ENCODE measurements around the gene PTPRN2. TPM values are rescaled to one million over a fixed set of nuclear protein-coding genes. Genes with fewer than 3 reads are reported as not detected.

Gene PTPRN2
- polyA plus RNA-seq, 1 experiment, result 0.02 TPM

DNA sequence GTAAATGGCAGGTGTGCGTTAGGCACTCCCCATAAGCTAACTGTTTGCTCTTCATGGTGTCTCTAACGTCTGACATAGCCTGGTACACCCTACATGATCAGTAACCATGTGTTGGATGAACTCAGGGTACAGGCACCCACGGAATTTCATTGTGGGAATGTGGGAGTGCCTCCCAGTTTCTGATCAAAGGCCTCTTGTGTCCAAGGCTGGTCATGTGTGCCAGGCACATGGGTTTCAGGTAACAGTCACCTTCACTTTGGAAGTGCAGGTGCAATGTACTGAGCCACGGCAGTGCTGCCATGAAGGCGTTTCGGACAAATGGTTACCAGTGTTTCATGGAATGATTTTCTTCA is 952.5 kb downstream of the PTPRN2 start:
- no peak for DNase-seq (ENCODE audit: low read depth, low spot score)
- TF ChIP-seq CTCF (IDR thresholded peaks at IDR 0.05; ENCODE audit: low read depth, low read length), result no peak
- Histone ChIP-seq H3K4me3 (ENCODE audit: low read depth, low read length) (no peak overlapping the region), H3K27me3 (ENCODE audit: control insufficient read depth, insufficient read depth, low read length) (no peaks in the 10 kb centered on the region), H3K9me3 (ENCODE audit: control insufficient read depth, insufficient read depth, low read length) (peaks cover 58% of the 10 kb centered on the region), H3K27ac (ENCODE audit: low read depth, low read length) (no peak overlapping the region)
- CTCF ChIA-PET, result no interaction called here
- POLR2A ChIA-PET, result no interaction called here

- peaks cover 56% of the 10 kb centered on the region for H3K9me3 ChIP-seq (ENCODE audit: control insufficient read depth, insufficient read depth, low read length)
- DNase-seq (ENCODE audit: low read depth, low spot score), result no peak
- no peak overlapping the region for H3K27ac ChIP-seq (ENCODE audit: low read depth, low read length)
- ChIA-PET CTCF (no interaction called here), POLR2A (no interaction called here)
- no peaks in the 10 kb centered on the region for H3K27me3 ChIP-seq (ENCODE audit: control insufficient read depth, insufficient read depth, low read length)
- no peak for TF ChIP-seq CTCF (IDR thresholded peaks at IDR 0.05; ENCODE audit: low read depth, low read length)
- no peak overlapping the region for H3K4me3 ChIP-seq (ENCODE audit: low read depth, low read length)
Measured at GRCh38 chr7:157634401-157635147, 953.0 kb downstream of the PTPRN2 start.

GRCh38 chr7:157633465-157634185 is 954.0 kb downstream of the PTPRN2 start:
- Histone ChIP-seq H3K9me3 (ENCODE audit: control insufficient read depth, insufficient read depth, low read length) (peaks cover 58% of the 10 kb centered on the region), H3K27ac (ENCODE audit: low read depth, low read length) (no peak overlapping the region), H3K27me3 (ENCODE audit: control insufficient read depth, insufficient read depth, low read length) (no peaks in the 10 kb centered on the region), H3K4me3 (ENCODE audit: low read depth, low read length) (no peak overlapping the region)
- CTCF ChIA-PET, result no interaction called here
- POLR2A ChIA-PET, result no interaction called here
- no peak for TF ChIP-seq CTCF (IDR thresholded peaks at IDR 0.05; ENCODE audit: low read depth, low read length)
- no peak for DNase-seq (ENCODE audit: low read depth, low spot score)

- Histone ChIP-seq H3K4me3 (ENCODE audit: low read depth, low read length) (no peak overlapping the region), H3K27me3 (ENCODE audit: control insufficient read depth, insufficient read depth, low read length) (no peaks in the 10 kb centered on the region), H3K9me3 (ENCODE audit: control insufficient read depth, insufficient read depth, low read length) (peaks cover 60% of the 10 kb centered on the region), H3K27ac (ENCODE audit: low read depth, low read length) (no peak overlapping the region)
- ChIA-PET CTCF (no interaction called here), POLR2A (no interaction called here)
- TF ChIP-seq CTCF (IDR thresholded peaks at IDR 0.05; ENCODE audit: low read depth, low read length), result no peak
- no peak for DNase-seq (ENCODE audit: low read depth, low spot score)
Measured at GRCh38 chr7:157630301-157630853, 957.2 kb downstream of the PTPRN2 start.

DNA sequence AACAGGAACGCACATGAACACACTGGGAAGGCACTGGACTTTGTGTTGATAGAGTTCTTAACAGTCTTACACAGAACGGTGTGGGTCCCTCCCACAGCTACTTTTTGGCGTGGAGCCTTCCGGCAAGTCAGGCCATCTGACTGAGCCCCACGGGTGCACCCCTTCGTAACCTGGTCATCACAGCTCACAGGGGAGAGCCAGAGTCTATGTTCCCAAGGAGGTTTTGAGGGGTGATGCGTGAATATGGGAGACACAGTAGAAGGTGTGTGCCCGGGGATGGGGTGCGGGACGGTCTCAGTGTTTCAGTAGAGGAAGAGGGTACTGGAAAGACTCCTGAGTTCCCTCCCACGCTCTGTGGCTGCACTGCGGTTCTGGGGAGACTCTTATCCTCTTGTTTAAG is 959.2 kb downstream of the PTPRN2 start:
- CTCF ChIA-PET, result no interaction called here

More for the DNA sequence above, 959.2 kb downstream of the PTPRN2 start:
- H3K9me3 ChIP-seq (ENCODE audit: control insufficient read depth, insufficient read depth, low read length), result peaks cover 50% of the 10 kb centered on the region
- TF ChIP-seq CTCF (IDR thresholded peaks at IDR 0.05; ENCODE audit: low read depth, low read length), result no peak
- POLR2A ChIA-PET, result no interaction called here
- no peak for DNase-seq (ENCODE audit: low read depth, low spot score)
- H3K27ac ChIP-seq (ENCODE audit: low read depth, low read length), result no peak overlapping the region
- H3K4me3 ChIP-seq (ENCODE audit: low read depth, low read length), result no peak overlapping the region
- no peaks in the 10 kb centered on the region for H3K27me3 ChIP-seq (ENCODE audit: control insufficient read depth, insufficient read depth, low read length)
